NCI-H82 (cell line): Measurements from ENCODE around the gene ETV4.
A peak's percentile ranks its signal among the peaks of the same experiment; 100 is the strongest.

Source experiments
- DNase-seq: peaks from one replicate; lab custom pipeline; 2025; lab: John Stamatoyannopoulos, UW

The ETV4 gene

GRCh38 chr17:43546319-43547188, at the start of gene ETV4:
Gene ETV4, minus strand, starts transcription at chr17:43546340. Its CDS starts 723 bp downstream, at chr17:43545617.
- DNase-seq, result peak; percentile 93

DNA sequence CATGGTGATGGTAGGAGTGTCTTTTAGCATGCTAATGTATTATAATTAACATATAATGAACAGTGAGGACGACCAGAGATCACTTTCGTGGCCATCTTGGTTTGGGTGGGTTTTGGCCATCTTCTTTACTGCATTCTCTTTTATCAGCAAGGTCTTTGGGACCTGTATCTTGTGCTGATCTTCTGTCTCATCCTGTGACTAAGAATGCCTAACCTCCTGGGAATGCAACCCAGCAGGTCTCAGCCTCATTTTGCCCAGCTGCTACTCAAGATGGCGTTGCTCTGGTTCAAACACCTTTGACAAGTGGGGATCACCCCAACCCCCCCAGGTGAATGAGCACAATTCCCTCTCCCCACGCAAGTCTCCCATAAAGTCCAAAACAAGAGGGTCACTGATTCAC, 49.3 kb upstream of the ETV4 start:
- no peak for DNase-seq

DNA sequence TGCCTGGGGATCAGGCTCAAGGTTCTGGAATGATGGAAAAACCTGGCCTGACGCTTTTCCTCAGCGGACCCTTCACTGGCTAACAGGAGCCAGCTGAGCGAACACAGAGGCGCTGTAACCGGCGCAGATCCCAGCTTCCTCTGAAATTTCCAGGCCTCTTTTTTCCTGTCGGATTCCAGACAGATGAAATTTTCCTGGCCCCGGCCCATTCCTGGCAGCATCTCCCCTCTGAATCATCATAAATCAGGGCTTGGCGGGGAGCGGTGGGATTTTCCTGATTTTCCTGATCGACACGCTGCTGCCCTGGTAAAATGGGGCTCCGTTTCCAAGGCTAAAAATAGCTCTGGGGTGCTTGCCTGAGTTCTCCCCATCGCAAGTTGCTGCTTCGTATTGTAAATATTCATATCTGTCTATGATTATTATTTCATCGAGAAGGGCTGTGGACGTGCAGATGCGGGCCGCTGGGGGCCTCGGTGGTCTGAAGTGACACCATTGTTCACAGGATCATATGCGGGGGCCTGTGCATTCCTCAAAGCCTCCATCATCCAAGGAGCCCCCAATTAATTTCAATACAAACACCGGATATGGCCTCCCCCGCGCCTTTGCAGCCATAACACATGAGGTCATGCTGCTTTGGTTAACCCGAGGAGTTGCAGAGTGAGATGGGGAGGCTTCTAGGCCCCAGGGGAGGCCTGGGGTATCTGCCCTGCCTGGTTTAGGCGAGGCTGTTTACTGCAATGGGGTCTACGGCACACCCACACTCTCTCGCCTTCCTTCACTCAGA, 45.8 kb upstream of the ETV4 start:
- DNase-seq, result no peak

DNA sequence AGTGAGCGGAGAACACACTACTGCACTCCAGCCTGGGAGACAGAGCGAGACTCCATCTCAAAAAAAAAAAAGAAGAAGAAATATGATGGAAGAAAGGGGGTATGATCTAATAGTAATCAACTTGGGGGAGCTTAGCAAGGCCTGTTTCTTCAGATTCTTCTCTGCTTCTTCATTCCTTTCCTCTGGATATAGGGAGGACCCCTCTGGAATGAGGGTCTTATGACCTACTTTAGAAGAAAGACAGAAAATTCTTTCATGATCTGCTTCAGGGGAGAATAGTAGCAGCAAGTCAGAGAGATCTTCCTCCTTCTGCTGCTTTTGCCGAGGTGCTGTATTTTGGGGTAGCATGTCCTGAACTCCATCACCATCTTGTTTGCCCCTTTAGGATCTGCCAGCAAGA, 44.9 kb upstream of the ETV4 start:
- DNase-seq, result no peak

DNA sequence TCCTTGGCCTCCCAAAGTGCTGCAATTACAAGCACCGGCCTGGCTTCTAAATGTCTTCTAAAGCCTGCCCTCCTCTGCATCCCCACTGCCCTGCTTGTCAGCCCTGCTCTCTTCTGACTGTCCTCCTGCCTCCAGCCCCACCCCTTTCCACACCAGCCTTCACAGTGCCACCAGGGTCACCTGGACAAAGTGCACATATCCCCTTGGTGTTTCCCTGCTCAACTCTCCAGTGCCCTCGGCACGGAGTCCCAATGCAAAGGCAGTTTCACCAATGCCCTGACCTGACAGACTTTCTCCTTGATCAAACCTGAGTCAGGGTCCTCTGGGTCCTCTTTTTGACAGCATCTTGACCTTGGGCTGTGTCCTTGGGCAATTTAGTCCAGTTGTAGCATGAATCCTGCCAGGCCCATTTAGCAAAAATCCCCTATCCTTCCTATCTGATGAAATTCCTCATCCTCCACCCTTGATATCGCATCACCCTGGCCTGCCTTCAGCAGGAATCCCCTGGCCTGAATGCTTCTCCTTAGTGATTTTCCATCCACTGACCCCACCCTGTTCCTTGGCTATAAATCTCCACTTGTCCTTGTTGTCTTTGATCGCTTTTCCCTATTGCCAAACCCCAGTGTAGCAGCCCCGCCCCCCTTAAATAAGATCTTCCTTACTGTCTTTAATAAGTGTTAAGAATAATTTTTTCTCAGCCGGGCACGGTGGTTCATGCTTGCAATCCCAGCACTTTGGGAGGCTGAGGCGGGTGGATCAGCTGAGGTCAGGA, 42.7 kb upstream of the ETV4 start:
- DNase-seq, result no peak

DNA sequence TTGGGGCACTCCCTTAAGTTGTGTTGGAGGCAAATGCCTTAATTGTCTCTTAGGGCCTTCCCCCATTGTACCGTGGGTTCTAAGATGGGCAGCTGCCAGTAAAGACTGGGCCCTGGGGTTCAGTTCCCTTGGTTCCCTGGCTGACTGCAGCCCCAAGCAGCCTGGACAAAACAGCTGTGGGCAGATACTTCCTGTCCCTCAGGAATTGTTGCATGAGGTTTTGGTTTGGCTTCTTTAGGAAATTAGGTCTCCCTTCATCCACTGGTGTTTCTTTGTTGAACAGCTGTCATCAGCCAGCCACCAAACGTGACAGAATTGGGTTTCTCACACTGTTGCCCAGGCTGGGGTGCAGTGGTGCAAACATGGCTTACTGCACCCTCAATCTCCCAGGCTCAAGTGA, 42.0 kb upstream of the ETV4 start:
- no peak for DNase-seq

GRCh38 chr17:43587647-43588046, 41.5 kb upstream of the ETV4 start:
- no peak for DNase-seq

DNA sequence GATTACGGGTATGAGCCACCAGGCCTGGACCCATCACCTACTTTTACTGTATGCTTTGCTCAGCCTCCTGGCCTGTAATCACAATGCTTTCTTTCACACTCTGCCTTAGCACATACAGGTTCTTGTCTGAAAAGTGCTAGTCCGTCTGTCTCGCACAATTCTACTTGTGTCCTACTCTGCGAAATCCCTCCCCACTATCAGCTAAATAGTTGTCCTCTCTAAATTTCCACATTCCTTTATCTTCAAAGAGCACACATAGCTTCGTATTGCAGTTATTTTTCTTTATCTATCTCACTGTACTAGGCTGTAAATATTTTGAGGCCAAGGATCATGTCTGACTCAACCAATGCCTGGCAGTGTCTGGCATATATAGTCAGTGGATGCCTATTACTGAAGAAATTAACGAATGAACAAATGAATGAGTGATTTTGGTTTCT, 38.5 kb upstream of the ETV4 start:
- DNase-seq, result no peak

- no peak for DNase-seq
Observed at GRCh38 chr17:43583332-43583731, 37.2 kb upstream of the ETV4 start.

DNA sequence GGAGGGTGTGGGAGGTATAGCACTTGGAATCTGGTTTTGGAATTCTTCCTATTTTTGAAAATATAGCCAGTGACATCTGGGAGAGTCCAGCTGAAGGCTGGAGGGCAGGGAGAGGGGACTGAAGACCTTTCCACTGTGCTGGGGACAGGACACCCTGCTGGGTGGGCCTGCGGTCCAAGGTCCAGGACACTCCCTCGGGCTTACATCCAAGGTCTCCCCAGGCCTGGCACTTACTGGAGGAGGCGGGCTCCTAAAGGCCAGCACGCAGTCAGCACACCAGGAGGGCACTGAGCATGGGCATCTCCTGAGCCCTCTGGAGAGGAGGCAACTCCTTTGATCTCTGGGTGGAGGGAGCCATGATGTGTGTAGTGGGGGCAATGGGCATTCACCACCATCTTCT, 35.5 kb upstream of the ETV4 start:
- DNase-seq, result no peak

DNA sequence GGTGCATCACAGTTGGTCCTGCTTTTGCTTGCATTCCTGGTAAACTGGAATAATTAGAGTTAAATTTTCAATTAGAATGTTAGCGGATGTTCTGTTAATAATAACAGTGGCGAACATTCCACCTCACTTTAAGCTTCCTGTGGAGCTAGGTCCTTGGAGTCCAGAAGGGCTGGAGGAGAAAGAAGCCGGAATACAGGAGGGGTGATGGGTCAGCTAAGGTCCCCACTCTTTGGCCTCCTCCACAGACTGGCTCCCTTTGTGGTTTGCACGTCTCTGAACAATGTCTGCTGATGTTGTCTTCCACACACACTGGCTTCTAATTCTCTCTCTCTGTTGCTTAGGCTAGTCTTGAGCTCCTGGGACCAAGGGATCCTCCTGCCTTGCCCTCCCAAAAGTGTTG, 35.0 kb upstream of the ETV4 start:
- DNase-seq, result no peak

DNA sequence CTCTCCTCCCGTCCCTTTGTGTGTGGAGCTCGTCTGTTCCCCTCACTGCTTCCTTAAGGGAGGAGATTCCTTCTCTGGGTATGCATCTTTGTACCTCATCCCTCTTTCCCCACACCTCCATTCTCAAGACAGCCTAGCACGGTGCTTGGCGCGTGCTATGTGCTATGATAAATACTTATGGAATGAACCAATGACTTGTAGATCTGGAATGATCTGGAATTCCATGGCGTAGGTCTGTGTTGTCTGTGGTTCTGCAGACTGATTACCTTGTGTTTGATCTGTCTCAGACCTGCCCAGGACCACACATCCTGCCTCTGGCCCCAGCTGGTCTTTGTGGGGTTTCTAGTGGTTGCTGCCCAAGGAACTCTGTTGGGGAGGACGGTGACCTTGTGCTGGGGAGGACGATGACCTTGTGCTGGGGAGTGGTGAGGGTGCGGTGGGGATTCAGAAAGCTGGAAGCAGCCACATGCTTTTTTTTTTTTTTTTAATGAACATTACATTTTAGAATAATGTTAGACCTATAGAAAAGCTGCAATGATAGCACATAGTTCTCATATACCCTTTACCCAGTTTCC, 33.5 kb upstream of the ETV4 start:
- no peak for DNase-seq

GRCh38 chr17:43578699-43579565, 32.8 kb upstream of the ETV4 start:
- peak; percentile 81 for DNase-seq

DNA sequence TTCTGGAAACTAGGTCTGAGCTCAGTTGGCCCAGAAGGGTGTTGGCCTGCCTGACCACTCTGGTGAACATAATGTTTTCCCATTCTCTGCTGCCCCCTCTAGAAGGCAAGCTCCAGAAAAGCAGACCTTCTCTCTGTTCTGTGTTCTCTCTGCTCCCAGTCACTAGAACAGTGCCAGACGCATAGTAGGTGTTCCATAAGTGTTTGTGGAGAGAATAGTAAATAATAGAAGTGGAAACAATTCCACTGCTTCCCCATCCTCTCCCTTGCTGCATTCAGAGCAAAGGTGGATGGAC, 32.2 kb upstream of the ETV4 start:
- no peak for DNase-seq

- DNase-seq, result peak; percentile 46
Observed at GRCh38 chr17:43577664-43578403, 31.7 kb upstream of the ETV4 start.

DNA sequence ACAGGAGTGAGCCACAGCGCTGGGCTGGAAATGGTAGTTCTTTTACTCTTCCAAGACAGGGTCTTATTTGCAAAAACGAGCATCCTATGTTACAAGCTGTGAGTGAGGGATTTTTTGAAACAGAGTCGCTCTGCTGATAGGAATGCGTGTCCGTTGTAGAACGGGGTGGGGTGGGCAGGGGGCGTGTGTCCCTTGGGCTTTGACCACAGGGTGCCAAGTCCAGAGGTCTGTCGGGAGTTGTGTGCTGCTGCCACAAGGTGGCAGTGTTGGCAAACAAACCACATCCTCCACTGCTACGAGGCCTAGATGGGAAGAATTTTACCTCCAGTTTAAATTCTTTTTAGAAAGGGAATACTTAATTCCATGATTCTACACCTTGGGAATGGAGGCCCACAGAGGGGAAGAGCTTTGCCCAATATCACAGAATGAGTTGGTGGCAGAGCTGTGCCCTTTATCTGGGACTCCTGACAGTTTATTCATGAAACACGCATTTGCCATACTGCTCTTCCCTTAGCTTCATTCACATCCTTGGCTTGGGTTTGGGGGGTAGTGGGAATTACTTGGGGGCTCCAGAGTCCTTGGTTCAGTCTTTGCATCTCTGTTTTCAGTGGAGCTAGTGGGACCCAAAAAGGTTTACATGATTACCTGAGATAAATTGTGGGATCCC, 30.6 kb upstream of the ETV4 start:
- DNase-seq, result peak; percentile 89

DNA sequence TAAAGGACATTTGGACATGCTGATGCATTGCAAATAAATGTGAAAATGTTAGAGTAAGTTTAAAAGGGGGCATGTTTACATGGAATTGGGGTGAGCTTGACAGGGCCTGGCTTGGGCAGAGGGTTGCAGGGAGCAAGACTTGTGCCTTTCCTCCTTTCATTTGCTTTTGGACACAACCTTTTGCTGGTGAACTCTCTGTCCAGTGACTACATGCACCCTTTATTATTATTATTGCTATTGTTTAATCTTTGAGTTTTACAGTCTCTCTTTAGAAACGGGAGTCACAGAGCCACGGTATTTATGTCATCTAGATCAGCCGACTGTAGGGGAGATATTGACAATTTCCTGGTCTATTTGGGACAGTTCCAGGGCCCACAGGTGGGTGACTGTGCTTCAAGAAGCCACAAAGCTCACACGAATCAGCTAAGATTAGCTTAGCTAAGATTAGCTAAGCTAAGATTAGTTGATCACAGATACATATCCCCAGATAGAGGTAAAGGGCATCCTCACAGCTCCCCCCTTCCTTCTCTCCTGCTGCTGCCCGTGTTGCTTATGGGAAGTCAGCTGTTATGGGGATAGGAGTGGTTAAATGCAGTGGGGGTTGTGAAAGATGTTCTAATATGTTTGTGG, 28.9 kb upstream of the ETV4 start:
- DNase-seq, result peak; percentile 85

- no peak for DNase-seq
Observed at GRCh38 chr17:43574348-43574747, 28.2 kb upstream of the ETV4 start.

GRCh38 chr17:43573579-43574321, 27.6 kb upstream of the ETV4 start:
- DNase-seq, result no peak
